HL-60/S4 treated with phorbol 12-myristate 13-acetate at 8.2 ng/mL for 4 days and 3 days (cell line): Measurements from ENCODE around the gene TCEAL1.

ENCODE experiments used
- in situ Hi-C: fragments of 300-500 bp; cut with MboI; formaldehyde crosslinking; loops from 2 replicates; pipeline ENCODE4 v1.15.0; 2022; ENCODE audit warnings: low sequenced_read_pairs

Gene TCEAL1

DNA sequence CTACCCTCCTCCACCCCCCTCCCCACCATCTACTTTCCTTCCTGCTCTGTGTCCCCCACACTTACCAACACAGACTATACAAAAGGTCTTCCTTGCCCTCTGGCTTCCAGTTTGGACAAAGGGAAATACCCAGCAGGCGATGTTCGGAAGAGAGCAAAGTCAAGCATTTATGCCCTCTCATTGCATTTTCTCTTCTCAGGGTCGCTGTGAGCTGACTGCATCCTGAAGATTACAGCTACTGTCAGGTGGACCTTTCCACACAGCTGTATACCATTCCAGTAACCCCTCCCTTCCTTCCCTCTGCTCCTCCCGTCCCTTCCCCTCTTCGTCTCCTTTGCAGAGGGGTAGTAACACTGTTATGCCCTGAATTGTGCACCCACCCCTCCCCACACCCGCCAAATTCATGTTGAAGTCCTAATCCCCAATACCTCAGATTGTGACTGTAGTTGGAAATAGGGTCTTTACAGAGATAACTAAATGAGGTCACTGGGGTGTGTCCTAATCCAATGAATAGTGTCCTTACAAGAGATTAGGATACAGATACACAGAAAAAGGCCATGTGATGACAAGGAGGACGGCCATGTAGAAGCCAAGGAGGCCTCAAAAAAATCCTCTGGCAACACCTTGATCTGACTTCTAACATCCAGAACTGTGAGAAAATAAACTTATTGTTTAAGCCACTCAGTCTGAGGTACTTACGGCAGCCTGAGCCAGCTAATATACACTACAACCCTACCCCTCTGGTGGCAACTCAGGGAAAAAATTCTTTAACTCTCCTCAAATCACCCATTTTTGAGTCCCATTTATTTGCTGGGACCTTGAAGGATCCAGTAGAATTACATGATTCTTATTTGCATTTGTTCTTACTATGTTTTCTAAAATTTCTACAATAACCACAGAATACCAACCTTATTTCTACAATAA, 46.0 kb downstream of the TCEAL1 start:
- in situ Hi-C loops = loop anchor here (25.0 kb wide), 1 partner anchor 488 kb away; the partner anchor contains the start of genes FAM199X and SLC25A53

DNA sequence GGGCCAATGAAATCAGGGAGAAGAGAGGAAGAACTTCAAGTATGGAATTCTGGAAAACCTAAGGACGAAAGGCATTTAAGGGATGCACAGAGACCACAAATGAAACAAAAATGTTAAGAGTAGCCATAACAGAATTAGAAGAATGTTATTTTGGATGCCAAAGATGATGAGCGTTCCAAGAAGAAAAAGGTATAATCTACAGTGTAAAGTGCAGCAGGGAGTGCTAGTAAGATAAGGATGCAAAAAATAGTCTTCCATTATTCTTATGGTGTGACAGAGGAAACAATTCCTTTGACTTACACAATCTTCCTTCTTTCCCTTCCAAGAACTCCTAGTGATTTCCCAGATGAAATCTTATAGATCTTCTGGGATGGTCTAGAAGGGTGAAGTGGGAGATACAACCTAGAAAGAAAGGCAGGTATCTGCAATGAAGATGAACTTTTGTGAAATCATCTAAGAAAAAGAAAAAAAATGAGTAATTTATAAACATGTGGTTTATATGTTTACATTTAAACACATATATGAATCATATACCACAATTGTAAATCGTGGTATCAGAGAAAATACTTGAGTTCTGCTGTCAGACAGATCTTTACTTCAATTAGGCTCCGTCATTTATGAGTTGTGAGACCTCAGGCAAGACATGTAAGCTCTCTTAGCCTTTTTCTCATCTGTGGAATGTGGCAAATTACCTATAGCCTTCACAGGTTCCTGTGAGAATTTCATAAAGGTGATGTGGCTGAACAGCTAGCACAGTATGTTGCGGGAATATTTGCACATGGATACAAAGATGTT, 49.6 kb downstream of the TCEAL1 start:
- in situ Hi-C loops = loop anchor here (25.0 kb wide), 1 partner anchor 484 kb away; the partner anchor contains the start of genes FAM199X and SLC25A53
